B cell (primary cell): ENCODE results near the gene GSG1L. TPM values are rescaled to one million over a fixed set of nuclear protein-coding genes. Genes with fewer than 3 reads are reported as not detected.

ENCODE experiments used
- ATAC-seq: fragments of 200-7000 bp; cut with Tn5 transposase; one replicate; pipeline ENCODE4 v1.10.0; 2021; ENCODE audit warnings: low read depth, mild to moderate bottlenecking, moderate number of reproducible peaks, moderate library complexity
- CTCF ChIA-PET: fragments of 350-600 bp; sonication (Branson Sonifier 250); formaldehyde crosslinking; loops from one replicate; lab custom pipeline; 2021; ENCODE audit warnings: antibody characterized with exemption, inconsistent platforms; lab: Charles Lee
- POLR2A ChIA-PET: fragments of 350-600 bp; sonication (Branson Sonifier 250); formaldehyde crosslinking; loops from one replicate; lab custom pipeline; 2021; ENCODE audit warnings: antibody characterized with exemption; lab: Charles Lee
- DNase-seq: peaks from one replicate; pipeline ENCODE4 v3.0.0; 2013
- H2AFZ ChIP-seq: 2 replicates; pipeline ENCODE4 v1.6.1; 2012; ENCODE audit warnings: mild to moderate bottlenecking, low read depth, low read length; ENCODE audit not compliant: insufficient read depth, poor library complexity, severe bottlenecking
- H3K27ac ChIP-seq, 2 donors: 1 replicate in 1 of 2; 2 replicates in 1 of 2; pipeline ENCODE4 v1.5.1; 2012 to 2013; ENCODE audit warnings: low read length in 2 of 2, mild to moderate bottlenecking in 2 of 2, moderate library complexity in 1 of 2
- H3K27me3 ChIP-seq, 4 experiments: fragments of 200-600 bp in 1 of 4; sonication (generic) in 1 of 4; replicated peaks in 1 of 4; 1 replicate in 2 of 4; 2 replicates in 2 of 4; pipeline versions ENCODE4 v1.6.1 to v1.7.0; 2013 to 2016; ENCODE audit warnings: low read length in 3 of 4, mild to moderate bottlenecking in 2 of 4, mixed read lengths in 1 of 4, moderate library complexity in 1 of 4; ENCODE audit not compliant: insufficient read depth in 4 of 4, control insufficient read depth in 3 of 4; ENCODE audit errors: control extremely low read depth in 1 of 4
- H3K36me3 ChIP-seq, 2 experiments: replicated peaks in 1 of 2; 1 replicate in 1 of 2; 2 replicates in 1 of 2; pipeline versions ENCODE4 v1.6.1 to v1.7.1; 2013; ENCODE audit warnings: low read length in 1 of 2; ENCODE audit not compliant: insufficient read depth in 2 of 2, control insufficient read depth in 1 of 2; ENCODE audit errors: control extremely low read depth in 1 of 2, extremely low read depth in 1 of 2
- H3K4me1 ChIP-seq, 2 donors: fragments of 200-600 bp in 1 of 2; sonication (generic) in 1 of 2; 1 replicate in 1 of 2; 2 replicates in 1 of 2; pipeline versions ENCODE4 v1.5.1 to v1.6.1; 2013 to 2017; ENCODE audit warnings: low read length in 2 of 2; ENCODE audit not compliant: control insufficient read depth in 2 of 2, insufficient read depth in 2 of 2
- H3K4me2 ChIP-seq: replicated peaks from 2 replicates; pipeline ENCODE3; 2012; ENCODE audit warnings: mild to moderate bottlenecking, low read depth, low read length; ENCODE audit not compliant: poor library complexity, severe bottlenecking
- H3K4me3 ChIP-seq, 5 experiments: fragments of 200-600 bp in 1 of 5; sonication (generic) in 1 of 5; 1 replicate in 3 of 5; 2 replicates in 2 of 5; pipeline versions ENCODE4 v1.5.1 to v1.7.0; 2011 to 2016; ENCODE audit warnings: low read length in 4 of 5, mild to moderate bottlenecking in 4 of 5, low read depth in 2 of 5, control low read depth in 1 of 5, moderate library complexity in 1 of 5; ENCODE audit not compliant: insufficient read depth in 1 of 5; ENCODE audit errors: control extremely low read depth in 1 of 5, extremely low read depth in 1 of 5
- H3K79me2 ChIP-seq: fragments of 200-600 bp; sonication (generic); one replicate; pipeline ENCODE4 v1.6.0; 2016; ENCODE audit warnings: low read length; ENCODE audit not compliant: control insufficient read depth, insufficient read depth
- H3K9ac ChIP-seq: fragments of 200-600 bp; sonication (generic); 2 replicates; pipeline ENCODE4 v1.6.1; 2017; ENCODE audit warnings: mild to moderate bottlenecking, low read length, moderate library complexity
- H3K9me3 ChIP-seq, 3 donors: one replicate each; pipeline versions ENCODE4 v1.6.1 to v1.7.1; 2013; ENCODE audit warnings: low read length in 2 of 3; ENCODE audit not compliant: control insufficient read depth in 2 of 3, insufficient read depth in 1 of 3; ENCODE audit errors: control extremely low read depth in 1 of 3
- H4K20me1 ChIP-seq: 2 replicates; pipeline ENCODE4 v1.6.0; 2012; ENCODE audit warnings: mild to moderate bottlenecking, low read length; ENCODE audit not compliant: insufficient read depth, control insufficient read depth, poor library complexity, severe bottlenecking
- H3K27ac Mint-ChIP-seq: one replicate; pipeline ENCODE4 v1.8.0; 2021; ENCODE audit warnings: mixed read lengths
- H3K27me3 Mint-ChIP-seq: one replicate; pipeline ENCODE4 v1.8.0; 2021; ENCODE audit warnings: mixed read lengths
- H3K4me1 Mint-ChIP-seq: one replicate; pipeline ENCODE4 v1.8.0; 2021; ENCODE audit warnings: mixed read lengths
- H3K4me3 Mint-ChIP-seq: one replicate; pipeline ENCODE4 v1.8.0; 2021; ENCODE audit warnings: mixed read lengths
- H3K9me3 Mint-ChIP-seq: one replicate; pipeline ENCODE4 v1.8.0; 2022; ENCODE audit warnings: mixed read lengths; ENCODE audit not compliant: insufficient read depth
- EZH2 ChIP-seq: IDR thresholded peaks from 2 replicates; pipeline ENCODE4 v1.6.1; 2012; ENCODE audit warnings: borderline replicate concordance, low read depth, mild to moderate bottlenecking, moderate library complexity, low read length; ENCODE audit not compliant: insufficient read depth, poor library complexity, severe bottlenecking
- WGBS: methylation state at CpG from one replicate; pipeline ENCODE4 v1.1.5; 2013; ENCODE audit warnings: missing lambda C conversion rate; ENCODE audit not compliant: insufficient coverage; 5-methylcytosine and 5-hydroxymethylcytosine counted together
- intact Hi-C: fragments of 100-400 bp; cut with micrococcal nuclease; formaldehyde crosslinking; loops from one replicate; pipeline ENCODE4 v1.10.0; 2022
- polyA plus RNA-seq: library from polyadenylated mRNA; depleted of rRNA; stranded (reverse); fragments of >200 nt; gene quantifications from 2 replicates; pipeline ENCODE4 v1.2.3, GENCODE V29; 2012
- total RNA-seq, 2 donors: library from RNA; stranded (reverse); fragments of 120-200 nt in 1 of 2; gene quantifications; 1 replicate in 1 of 2; 2 replicates in 1 of 2; pipeline versions ENCODE4 v1.2.3 to v1.2.4, GENCODE V29; 2013 to 2022
- TF ChIP-seq, protein P1 (sequence below): fragments of 200-600 bp; IDR thresholded peaks from one replicate; pipeline ENCODE4 v1.8.0; 2022; ENCODE audit warnings: antibody characterized with exemption, mild to moderate bottlenecking

GSG1L gene
- total and polyA plus RNA-seq, 2 donors (not counting 1 experiment from before 2014, with no cell fraction given): 0.01 TPM; not detected in 1

DNA sequence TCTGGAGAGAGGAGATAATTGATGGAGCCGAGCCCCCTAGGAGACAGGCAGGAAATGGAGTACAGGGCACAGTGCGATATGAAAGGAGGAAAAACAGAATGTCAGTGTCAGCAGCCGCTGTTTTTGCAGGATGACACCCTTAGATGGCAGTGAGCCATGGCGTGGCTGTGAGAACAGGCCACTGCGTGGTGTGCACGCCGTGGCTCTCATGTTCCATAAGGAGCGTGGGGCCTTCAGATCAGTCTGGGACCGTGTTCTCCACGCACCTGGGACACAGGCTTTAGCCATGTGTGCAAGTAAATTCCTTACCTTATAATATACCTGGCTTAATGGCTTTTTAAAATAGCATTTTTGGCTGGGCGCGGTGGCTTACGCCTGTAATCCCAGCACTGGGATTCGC, 315.6 kb downstream of the GSG1L start:
- no peak for ATAC-seq
- Histone ChIP-seq H3K9me3 (no peaks in the 10 kb centered on the region), H3K9ac (no peak overlapping the region), H4K20me1 (no peaks in the 10 kb centered on the region), H3K27ac (no peak overlapping the region), H3K4me1 (no peaks in the 10 kb centered on the region), H2AFZ (no peak overlapping the region), H3K4me2 (no peak overlapping the region), H3K27me3 (no peaks in the 10 kb centered on the region), H3K4me3 (no peak overlapping the region), H3K79me2 (no peaks in the 10 kb centered on the region), H3K36me3 (peaks cover 0 to 2% of the 10 kb centered on the region in 2 experiments)
- peaks cover 4% of the 10 kb centered on the region for H3K4me1 Mint-ChIP-seq
- H3K4me3 Mint-ChIP-seq: no peak overlapping the region
- TF ChIP-seq, protein P1, sequence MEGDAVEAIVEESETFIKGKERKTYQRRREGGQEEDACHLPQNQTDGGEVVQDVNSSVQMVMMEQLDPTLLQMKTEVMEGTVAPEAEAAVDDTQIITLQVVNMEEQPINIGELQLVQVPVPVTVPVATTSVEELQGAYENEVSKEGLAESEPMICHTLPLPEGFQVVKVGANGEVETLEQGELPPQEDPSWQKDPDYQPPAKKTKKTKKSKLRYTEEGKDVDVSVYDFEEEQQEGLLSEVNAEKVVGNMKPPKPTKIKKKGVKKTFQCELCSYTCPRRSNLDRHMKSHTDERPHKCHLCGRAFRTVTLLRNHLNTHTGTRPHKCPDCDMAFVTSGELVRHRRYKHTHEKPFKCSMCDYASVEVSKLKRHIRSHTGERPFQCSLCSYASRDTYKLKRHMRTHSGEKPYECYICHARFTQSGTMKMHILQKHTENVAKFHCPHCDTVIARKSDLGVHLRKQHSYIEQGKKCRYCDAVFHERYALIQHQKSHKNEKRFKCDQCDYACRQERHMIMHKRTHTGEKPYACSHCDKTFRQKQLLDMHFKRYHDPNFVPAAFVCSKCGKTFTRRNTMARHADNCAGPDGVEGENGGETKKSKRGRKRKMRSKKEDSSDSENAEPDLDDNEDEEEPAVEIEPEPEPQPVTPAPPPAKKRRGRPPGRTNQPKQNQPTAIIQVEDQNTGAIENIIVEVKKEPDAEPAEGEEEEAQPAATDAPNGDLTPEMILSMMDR: no peak
- TF ChIP-seq EZH2: no peak
- ChIA-PET POLR2A (no interaction called here), CTCF (no interaction called here)
- DNase-seq: no peak
- H3K27ac Mint-ChIP-seq: no peak overlapping the region
- H3K27me3 Mint-ChIP-seq: no peaks in the 10 kb centered on the region
- peaks cover under 1% of the 10 kb centered on the region for H3K9me3 Mint-ChIP-seq
- 97% methylated on average over 14 of the region's 14 CpGs for WGBS
- intact Hi-C loops: no loop called here

DNA sequence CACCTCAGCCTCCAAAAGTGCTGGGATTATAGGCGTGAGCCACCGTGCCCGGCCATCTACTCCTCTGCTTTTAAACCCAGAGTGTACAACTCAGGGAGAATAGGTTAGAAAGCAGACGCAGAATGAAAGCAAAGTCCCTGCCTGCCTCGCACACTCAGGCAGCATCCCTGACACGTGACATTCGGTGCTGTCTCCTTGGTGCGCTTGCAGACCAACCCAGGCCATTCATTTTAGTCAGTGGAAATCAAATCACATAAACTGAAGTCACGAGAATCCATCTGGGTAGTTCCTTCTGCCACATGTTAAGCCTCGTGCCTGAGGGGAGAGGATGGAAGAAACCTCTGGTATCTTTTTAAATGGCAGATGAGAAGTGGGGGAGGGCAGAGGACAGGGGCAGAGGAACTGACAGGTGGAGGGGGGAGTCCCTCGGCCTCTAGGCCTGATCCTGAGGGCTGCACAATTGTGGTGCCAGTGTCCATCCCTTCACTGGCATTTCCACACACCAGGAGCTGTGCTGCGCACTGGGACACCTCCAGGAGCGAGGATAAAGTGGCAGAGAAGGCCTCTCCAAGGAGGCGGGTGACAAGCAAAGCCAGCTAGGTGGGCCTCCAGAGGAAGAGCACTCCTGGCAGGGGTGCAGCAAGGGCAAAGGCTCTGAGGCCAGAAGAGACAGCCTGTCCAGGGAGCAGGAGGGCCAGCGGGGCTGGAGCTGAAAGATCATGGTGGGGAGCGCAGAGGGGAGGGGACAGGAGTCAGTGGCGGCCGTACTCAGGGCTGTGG, 317.2 kb downstream of the GSG1L start:
- Histone ChIP-seq H3K27ac (no peak overlapping the region), H2AFZ (no peak overlapping the region), H3K9me3 (no peaks in the 10 kb centered on the region), H3K4me1 (no peaks in the 10 kb centered on the region), H3K36me3 (peaks cover 0 to 3% of the 10 kb centered on the region in 2 experiments), H3K4me2 (no peak overlapping the region), H3K9ac (no peak overlapping the region), H3K4me3 (no peak overlapping the region), H4K20me1 (no peaks in the 10 kb centered on the region), H3K79me2 (no peaks in the 10 kb centered on the region), H3K27me3 (no peaks in the 10 kb centered on the region)
- H3K4me3 Mint-ChIP-seq: no peak overlapping the region
- DNase-seq: no peak
- ATAC-seq: no peak
- POLR2A ChIA-PET: no interaction called here
- peaks cover 2% of the 10 kb centered on the region for H3K9me3 Mint-ChIP-seq
- intact Hi-C loops: no loop called here
- H3K27ac Mint-ChIP-seq: no peak overlapping the region
- H3K27me3 Mint-ChIP-seq: no peaks in the 10 kb centered on the region
- CTCF ChIA-PET: no interaction called here
- TF ChIP-seq EZH2: no peak
- TF ChIP-seq, protein P1: no peak
- H3K4me1 Mint-ChIP-seq: peaks cover 4% of the 10 kb centered on the region
- WGBS: 97% methylated on average over 16 of the region's 18 CpGs
